Measurements from ENCODE around the gene OR13G1.
"Not testable (repeated sequence)": the region's sequence is repeated elsewhere in the genome, so short reads cannot be mapped to it uniquely, and the experiment has no call there.

The OR13G1 gene, protein sequence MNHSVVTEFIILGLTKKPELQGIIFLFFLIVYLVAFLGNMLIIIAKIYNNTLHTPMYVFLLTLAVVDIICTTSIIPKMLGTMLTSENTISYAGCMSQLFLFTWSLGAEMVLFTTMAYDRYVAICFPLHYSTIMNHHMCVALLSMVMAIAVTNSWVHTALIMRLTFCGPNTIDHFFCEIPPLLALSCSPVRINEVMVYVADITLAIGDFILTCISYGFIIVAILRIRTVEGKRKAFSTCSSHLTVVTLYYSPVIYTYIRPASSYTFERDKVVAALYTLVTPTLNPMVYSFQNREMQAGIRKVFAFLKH

DNA sequence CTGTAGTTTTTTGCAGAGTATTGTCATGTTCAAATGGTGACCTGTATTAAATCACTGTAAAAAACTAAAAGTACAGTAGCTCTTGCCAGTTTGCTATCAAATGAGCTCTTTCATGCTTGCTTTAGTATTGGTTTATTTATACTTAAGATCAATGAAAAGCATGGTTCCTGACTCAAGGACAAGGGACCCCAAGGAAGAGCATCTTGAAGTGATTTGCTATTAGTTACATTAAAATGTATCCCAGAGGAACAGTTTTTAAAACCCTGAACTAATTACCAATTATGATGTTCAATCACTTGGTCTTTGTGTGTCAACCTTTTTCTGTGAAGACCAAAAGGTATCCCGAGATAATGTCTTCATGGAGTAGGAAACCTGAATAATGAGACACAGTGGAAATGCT lies at the start of gene OR13G1:
Gene OR13G1, minus strand, starts transcription at position 101 of the 400 bp plus-strand sequence. CDS start 6,698 bp downstream, outside the sequence.
- TF ChIP-seq, protein P1, sequence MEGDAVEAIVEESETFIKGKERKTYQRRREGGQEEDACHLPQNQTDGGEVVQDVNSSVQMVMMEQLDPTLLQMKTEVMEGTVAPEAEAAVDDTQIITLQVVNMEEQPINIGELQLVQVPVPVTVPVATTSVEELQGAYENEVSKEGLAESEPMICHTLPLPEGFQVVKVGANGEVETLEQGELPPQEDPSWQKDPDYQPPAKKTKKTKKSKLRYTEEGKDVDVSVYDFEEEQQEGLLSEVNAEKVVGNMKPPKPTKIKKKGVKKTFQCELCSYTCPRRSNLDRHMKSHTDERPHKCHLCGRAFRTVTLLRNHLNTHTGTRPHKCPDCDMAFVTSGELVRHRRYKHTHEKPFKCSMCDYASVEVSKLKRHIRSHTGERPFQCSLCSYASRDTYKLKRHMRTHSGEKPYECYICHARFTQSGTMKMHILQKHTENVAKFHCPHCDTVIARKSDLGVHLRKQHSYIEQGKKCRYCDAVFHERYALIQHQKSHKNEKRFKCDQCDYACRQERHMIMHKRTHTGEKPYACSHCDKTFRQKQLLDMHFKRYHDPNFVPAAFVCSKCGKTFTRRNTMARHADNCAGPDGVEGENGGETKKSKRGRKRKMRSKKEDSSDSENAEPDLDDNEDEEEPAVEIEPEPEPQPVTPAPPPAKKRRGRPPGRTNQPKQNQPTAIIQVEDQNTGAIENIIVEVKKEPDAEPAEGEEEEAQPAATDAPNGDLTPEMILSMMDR (IDR thresholded peaks at IDR 0.05; ENCODE audit: low read depth, low read length) = no peak
- DNase-seq (ENCODE audit: low read depth in 2 of 2) = no peak
- H3K4me3 ChIP-seq (replicated peaks in 1 of 2; ENCODE audit: low read depth in 2 of 2, low read length in 2 of 2) = no peak within 1 kb of the TSS

DNA sequence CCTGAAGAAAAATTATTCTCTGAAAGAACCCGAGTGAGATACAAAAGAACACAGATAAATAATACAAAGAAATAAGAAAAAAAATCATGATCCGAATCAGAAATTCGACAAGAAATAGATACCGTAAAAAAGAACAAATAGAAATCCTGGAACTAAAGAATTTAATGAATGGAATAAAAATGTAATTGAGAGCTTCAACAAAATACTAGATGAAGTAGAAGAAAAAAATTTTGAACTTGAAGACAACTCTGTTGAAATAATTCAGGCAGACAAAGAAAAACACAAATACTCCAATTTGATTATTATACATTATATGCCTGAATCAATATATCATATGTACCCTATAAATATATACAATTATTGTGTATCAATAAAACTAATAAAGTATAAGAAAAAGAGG lies 41.7 kb upstream of the OR13G1 start:
- no peak for DNase-seq (ENCODE audit: low read depth in 2 of 2)
- H3K4me3 ChIP-seq (replicated peaks in 1 of 2; ENCODE audit: low read depth in 2 of 2, low read length in 2 of 2) = no peak overlapping the region
- TF ChIP-seq, protein P1 (IDR thresholded peaks at IDR 0.05; ENCODE audit: low read depth, low read length) = no peak

DNA sequence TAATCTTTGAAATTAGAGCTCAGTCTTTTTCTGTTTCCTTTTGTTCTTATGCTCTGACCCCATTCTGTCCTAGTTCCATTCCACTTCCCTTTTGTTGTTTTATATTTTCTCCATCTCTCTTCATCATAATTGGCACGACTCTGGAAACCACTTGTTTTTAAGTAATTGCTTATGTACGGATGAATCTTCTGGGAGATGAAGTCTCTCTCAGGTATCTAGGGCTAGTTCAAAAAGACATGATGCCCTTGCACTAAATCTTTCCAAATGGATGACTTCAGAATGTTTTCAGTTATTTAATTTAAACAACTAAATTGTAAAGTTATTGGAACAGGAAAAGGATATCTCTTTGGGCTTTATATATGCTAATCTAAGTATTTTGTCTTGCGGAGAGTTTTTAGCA lies 37.0 kb upstream of the OR13G1 start, which contains the start of gene OR6F1:
Gene OR6F1, minus strand, starts transcription at position 101 of the 400 bp plus-strand sequence. CDS start 3,891 bp downstream, outside the sequence.
- TF ChIP-seq, protein P1 (IDR thresholded peaks at IDR 0.05; ENCODE audit: low read depth, low read length) = no peak
- H3K4me3 ChIP-seq (replicated peaks in 1 of 2; ENCODE audit: low read depth in 2 of 2, low read length in 2 of 2) = no peak within 1 kb of the TSS
- DNase-seq (ENCODE audit: low read depth in 2 of 2) = no peak

DNA sequence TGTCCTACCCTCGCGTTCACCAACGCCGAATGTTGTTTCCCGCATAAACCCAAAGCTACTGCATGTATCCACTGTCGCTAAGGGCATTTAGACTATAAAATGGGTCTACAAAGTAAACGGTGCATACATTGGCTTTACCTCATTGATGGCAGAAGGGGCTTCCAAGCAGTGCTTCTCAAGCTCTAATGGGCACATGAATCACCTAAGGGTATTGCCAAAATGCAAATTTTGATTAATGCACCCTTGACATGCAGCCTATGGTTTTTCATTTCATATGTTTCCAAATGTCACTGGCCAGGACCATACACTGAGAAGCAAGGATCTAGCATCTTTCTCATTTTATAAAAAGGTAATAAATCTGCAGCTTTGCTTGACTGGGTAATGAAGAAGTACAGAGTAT lies 34.2 kb upstream of the OR13G1 start:
- TF ChIP-seq, protein P1 (IDR thresholded peaks at IDR 0.05; ENCODE audit: low read depth, low read length) = no peak
- no peak for DNase-seq (ENCODE audit: low read depth in 2 of 2)
- no peak overlapping the region for H3K4me3 ChIP-seq (replicated peaks in 1 of 2; ENCODE audit: low read depth in 2 of 2, low read length in 2 of 2)

DNA sequence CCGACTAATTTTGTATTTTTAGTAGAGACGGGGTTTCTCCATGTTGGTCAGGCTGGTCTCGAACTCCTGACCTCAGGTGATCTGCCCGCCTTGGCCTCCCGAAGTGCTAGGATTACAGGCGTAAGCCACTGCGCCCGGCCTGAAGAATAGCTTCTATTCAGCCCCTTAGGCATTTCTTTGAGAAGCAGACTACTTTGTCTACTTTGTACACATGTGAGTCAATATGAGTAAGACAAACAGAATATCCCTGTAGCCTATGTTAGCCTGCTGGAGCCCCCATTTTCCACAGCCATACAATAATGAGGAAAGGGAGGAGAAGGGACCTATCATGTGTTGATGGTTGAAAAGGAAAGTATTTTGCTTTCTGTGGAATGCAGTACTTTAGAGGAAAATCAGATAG lies 31.1 kb upstream of the OR13G1 start:
- DNase-seq (ENCODE audit: low read depth in 2 of 2); H3K4me3 ChIP-seq (replicated peaks in 1 of 2; ENCODE audit: low read depth in 2 of 2, low read length in 2 of 2): not testable (repeated sequence)

DNA sequence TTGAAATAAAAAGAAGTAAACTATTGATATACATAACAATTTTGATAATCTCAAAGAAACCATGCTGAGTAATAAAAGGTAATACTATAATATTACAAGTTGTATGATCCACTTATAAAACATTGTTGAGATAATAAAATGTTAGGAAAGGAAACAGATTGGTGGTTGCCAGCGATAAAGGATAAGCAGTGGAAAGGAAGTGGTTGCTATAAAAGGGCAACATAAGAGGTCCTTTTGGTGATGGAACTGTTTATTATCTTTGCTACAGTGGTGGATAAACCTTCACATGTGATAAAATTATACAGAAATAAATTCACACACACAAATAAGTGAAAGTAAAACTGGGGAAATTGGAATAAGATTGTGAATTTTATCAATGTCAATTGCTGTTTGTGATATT lies 21.8 kb upstream of the OR13G1 start:
- H3K4me3 ChIP-seq (replicated peaks in 1 of 2; ENCODE audit: low read depth in 2 of 2, low read length in 2 of 2) = no peak overlapping the region
- no peak for DNase-seq (ENCODE audit: low read depth in 2 of 2)
- TF ChIP-seq, protein P1 (IDR thresholded peaks at IDR 0.05; ENCODE audit: low read depth, low read length) = no peak

DNA sequence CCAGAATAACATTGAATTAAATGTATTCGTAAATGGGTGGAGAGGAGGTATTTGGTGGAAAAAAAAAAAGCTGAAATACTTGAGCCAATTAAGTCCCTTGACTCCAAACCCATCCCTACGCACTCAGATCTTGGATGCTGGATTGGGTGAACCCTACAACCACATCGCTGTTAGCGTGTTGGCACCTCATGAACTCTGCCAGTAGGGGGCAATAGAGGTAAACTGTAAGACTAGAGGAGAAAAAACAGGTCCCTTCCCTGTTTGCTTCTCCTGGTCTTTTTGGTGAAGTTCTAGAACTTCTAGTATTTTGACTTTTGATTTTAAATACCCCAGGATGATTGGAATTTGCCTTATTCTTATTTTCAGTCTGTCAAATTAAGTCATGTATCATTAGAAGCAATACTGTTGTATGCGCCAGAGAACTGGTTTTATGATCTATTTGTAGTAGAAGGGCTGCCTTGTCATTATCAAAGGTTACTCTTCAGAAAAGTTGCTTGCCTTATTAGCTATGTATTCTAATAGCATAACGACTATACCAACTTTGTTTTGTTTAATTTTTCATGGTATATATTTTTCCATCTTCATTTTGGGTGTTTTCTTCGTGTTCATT lies 1.9 kb upstream of the OR13G1 start:
- peak; percentile 42 to 80 for DNase-seq (ENCODE audit: low read depth in 2 of 2)
- TF ChIP-seq, protein P1 (IDR thresholded peaks at IDR 0.05; ENCODE audit: low read depth, low read length) = peak; percentile 81
- H3K4me3 ChIP-seq (replicated peaks in 1 of 2; ENCODE audit: low read depth in 2 of 2, low read length in 2 of 2) = no peak overlapping the region
